Astrocyte of the spinal cord (primary cell): ENCODE results near the gene DNAJB12.
A peak's percentile ranks its signal among the peaks of the same experiment; 100 is the strongest.

Experiments used
- DNase-seq: peaks from one replicate; pipeline ENCODE4 v3.0.0; 2011; ENCODE audit warnings: low read depth, low spot score
- H3K4me3 ChIP-seq: 2 replicates; pipeline ENCODE4 v1.5.1; 2011; ENCODE audit warnings: low read depth, mild to moderate bottlenecking, low read length, moderate library complexity
- CTCF ChIP-seq: IDR thresholded peaks from 2 replicates; pipeline ENCODE4 v1.5.1; 2012; ENCODE audit warnings: low read depth, mild to moderate bottlenecking, low read length, inconsistent platforms
- in situ Hi-C: cut with HindIII; loops from 2 replicates; pipeline ENCODE4 v1.10.0; 2017; ENCODE audit warnings: low sequenced_read_pairs

Gene DNAJB12

GRCh38 chr10:72344932-72345331 lies 9.8 kb downstream of the DNAJB12 start:
- TF ChIP-seq CTCF: no peak
- in situ Hi-C loops: no loop called here
- no peak for DNase-seq

DNA sequence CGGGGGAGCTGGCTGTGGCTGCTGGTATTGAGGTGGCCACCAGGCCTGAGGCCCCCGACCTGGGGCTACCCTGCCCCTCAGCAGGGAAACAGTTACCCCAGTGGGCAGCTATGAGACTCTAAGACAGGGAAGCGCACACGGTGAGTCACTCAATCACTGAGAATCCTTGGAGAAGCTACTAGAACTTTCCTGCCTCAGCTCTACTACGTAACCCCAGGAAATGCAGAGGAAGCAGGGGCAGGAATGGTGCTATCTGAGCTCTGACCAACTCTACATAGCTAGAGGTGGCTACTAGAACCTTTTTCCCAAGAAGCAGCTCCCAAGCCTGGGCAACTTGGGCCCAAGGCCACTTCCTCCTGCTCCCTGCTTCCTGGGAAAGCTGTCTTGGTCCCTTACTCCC lies 11.8 kb downstream of the DNAJB12 start:
- no peak overlapping the region for H3K4me3 ChIP-seq
- in situ Hi-C loops: no loop called here
- no peak for TF ChIP-seq CTCF
- no peak for DNase-seq

More at GRCh38 chr10:72344932-72345331, 9.8 kb downstream of the DNAJB12 start:
- H3K4me3 ChIP-seq: no peak overlapping the region

DNA sequence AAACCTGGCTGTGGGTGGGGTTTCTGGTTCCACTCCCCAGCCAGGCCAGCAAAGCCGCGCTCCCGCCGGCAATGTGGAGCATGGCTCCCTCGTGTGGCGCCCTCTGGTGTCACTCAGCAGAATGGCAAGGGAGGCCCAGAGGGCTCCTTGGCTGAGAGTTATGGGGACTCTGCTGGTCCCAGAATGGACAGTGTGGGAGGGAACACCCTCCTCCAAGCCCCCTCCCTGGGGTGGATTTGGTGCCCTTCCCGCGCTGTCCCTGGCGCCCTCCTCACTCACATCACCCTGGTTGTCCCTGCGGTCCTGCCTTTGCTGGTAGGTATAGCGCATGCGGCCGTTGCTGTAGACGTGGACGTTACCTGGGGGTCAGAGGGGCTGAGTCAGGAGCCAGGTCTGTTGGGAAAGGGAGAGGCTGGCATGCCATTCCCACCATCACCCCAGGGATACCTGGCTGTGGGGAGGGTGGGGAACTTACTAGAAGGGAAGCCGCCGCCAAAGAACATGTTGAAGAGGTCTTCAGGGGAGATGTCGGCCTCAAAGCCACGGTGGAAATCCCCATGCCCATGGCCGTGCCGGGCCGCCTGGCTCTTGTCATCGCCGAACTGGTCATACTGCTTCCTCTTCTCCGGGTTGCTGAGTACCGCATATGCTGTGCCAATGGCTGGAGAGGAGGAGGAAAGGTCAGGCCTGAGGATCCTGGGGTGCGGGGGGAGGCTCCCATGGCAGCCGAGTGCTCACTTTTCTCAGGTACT lies 14.0 kb downstream of the DNAJB12 start:
- in situ Hi-C loops: no loop called here
- peak; percentile 49 for DNase-seq
- no peak overlapping the region for H3K4me3 ChIP-seq
- TF ChIP-seq CTCF: peak; percentile 96

DNA sequence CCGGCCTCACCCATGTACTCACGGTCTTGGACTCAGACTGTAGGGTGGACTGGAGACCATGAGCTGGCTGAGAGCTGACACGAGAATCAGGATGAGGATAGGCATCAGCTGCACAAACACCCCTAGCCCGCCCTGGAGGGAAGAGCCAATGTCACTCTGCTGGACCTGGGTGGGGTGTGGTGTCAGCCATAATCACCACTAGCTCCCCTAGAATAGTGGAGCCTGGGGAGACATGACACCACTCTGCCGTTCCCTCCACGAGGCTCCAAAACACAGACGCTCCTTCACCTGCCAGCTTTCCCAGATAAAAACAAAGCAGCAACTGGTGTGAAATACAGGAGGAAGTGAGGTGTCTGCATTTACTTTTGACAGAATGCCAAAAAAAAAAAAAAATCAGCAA lies 16.5 kb downstream of the DNAJB12 start:
- in situ Hi-C loops: no loop called here
- no peak for DNase-seq
- no peak for TF ChIP-seq CTCF
- no peak overlapping the region for H3K4me3 ChIP-seq

- TF ChIP-seq CTCF: no peak
- in situ Hi-C loops: no loop called here
- H3K4me3 ChIP-seq: no peak overlapping the region
- DNase-seq: no peak
Observed at GRCh38 chr10:72337722-72338121, 17.0 kb downstream of the DNAJB12 start.

DNA sequence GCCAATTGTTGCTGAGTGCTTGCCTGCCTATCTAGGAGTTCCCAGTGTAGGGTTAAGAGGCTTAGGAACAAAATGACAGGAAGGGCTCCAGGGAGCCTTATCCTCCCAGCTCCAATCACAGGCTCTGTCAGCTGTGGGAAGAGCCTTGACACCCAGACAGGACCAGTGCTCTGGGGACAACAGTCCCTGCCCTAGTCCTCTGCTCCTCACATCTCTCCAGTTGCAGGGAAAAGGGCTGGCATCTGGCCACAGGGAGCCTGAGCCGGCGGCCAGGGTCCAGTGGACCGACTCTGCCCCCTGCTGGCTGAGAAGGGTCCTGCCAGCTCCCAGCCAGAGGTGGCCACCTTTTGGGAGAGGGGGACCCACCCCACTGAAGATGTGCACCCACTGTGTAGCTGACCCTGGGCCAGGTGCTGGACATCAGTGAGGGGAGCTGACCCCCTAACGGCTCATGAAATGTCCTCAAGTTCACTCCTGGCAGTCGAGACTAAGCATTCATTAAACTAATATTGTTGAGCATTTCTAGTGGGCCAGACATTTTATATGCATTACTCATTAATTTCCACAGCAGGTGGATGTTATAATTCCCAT lies 17.6 kb downstream of the DNAJB12 start:
- H3K4me3 ChIP-seq: no peak overlapping the region
- in situ Hi-C loops: no loop called here
- TF ChIP-seq CTCF: peak; percentile 99
- peak; percentile 80 for DNase-seq
